GM18861 (cell line): ENCODE data around the gene AGAP1.
"Not testable (repeated sequence)": the region's sequence is repeated elsewhere in the genome, so short reads cannot be mapped to it uniquely, and the experiment has no call there.

ENCODE experiments used
- ATAC-seq: cut with Tn5 transposase; IDR thresholded peaks from one replicate; pipeline ENCODE4 v1.9.1; 2021; ENCODE audit not compliant: unreplicated experiment

AGAP1 gene

DNA sequence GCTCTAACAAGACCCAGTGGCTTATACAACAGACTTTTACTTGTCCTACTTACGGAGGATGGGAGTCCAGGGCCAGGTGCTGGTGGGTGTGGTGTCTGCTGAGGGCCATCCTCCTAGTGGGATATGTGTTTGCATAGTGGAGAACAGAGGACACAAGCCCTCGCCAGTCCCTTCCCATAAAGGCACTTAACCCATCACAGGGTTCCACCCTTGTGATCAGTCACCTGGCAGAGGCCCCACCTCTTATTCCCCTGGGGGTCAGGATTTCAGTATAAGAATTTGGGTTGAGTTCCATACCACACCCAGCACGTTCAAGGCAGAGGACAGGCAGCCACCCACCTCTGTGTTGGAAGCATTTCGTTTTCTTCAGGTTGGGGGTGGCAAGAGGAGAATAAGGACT is 259.0 kb downstream of the AGAP1 start:
- no peak for ATAC-seq

DNA sequence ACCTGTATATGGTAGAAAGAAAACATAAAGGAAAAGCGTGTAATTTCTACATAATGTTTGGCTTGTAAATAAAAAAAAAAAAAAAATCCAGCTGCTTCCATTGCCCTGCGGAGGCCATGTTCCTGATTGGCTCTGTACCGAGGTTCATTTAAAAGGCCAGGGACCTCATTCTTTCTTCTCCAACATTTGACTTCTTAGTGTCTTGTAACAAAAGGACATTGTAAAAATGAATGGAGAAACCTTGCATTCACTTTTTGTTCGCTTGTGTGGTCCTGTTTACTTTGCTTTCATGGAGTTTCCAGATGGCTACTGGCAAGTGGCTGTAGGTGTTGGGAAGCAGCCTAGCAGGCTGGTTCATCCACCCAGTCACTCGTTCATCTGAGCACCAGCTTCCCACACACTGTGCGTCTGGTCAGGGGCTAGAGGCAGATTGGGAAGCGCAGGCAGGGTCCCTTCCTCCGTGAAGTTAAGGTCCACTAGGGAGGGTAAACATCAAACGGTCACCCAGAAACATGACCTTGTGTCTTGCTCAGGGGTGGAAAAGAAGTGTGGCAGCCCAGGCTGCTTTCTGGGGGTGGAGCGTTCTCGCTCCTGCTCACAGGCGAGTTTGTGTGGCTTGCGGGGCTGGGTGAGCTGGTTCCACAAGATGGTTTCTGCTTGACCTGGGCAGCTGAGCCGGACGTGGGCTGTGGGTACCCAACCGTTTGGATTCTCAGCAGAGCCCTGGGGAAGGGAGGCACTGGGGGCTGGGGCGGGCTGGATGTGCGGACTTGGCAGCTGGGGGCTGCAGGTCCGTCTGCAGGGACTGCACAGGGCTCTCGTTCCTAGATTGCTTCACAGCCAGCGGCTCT is 260.7 kb downstream of the AGAP1 start:
- ATAC-seq, result no peak

DNA sequence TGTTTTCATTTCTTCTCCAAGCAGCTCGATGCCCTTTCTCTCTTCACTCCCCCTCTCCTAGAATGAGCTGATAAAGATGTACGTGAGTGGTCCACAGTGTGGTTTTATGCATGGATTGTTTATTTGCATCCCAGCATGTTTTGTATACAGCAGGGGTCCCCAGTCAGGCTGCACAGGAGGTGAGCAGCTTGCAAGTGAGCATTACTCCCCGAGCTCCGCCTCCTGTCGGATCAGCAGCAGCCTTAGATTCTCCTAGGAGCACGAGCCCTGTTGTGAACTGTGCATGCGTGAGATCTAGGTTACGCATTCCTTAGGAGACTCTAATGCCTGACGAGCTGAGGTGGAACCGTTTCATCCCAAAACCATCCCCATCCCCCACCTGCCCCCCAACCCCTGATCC is 262.6 kb downstream of the AGAP1 start:
- no peak for ATAC-seq

DNA sequence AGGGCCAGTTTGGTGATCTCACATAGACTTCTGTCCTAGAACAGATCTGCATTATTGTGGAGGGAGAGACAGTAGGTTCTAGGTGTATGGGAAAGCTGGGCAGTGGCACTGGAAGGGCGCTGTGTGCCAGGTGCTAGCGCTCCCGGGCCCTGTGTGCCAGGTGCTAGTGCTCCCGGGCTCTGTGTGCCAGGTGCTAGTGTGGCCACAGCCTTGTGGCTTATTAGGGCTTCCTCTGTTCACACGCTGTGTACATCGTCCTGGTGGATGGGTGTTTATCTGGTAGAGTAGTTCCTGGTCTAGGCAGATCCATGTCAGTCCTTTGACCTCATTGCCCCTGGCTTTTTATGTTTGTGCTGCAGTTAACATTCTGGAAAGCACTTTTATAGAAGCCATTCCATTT is 263.4 kb downstream of the AGAP1 start:
- ATAC-seq, result no peak

DNA sequence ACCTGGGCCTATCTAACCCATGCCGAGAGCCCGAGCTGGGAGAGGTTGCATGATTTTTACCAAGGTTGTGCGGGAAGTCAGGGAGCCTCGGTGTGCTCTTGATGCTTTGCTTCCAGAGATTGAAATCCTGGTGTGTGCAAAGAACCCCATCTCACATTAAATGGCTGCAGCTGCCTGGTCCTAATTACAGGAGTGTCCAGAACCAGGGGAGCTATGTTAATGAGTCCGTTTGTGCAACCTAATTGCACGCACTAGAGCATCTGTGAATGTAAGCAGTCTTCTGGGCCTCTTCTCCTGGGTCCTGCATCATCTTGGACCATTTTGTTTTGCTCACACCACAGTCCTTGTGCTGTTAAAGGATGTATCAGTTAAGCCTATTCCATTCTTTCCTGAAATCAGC is 263.8 kb downstream of the AGAP1 start:
- no peak for ATAC-seq

DNA sequence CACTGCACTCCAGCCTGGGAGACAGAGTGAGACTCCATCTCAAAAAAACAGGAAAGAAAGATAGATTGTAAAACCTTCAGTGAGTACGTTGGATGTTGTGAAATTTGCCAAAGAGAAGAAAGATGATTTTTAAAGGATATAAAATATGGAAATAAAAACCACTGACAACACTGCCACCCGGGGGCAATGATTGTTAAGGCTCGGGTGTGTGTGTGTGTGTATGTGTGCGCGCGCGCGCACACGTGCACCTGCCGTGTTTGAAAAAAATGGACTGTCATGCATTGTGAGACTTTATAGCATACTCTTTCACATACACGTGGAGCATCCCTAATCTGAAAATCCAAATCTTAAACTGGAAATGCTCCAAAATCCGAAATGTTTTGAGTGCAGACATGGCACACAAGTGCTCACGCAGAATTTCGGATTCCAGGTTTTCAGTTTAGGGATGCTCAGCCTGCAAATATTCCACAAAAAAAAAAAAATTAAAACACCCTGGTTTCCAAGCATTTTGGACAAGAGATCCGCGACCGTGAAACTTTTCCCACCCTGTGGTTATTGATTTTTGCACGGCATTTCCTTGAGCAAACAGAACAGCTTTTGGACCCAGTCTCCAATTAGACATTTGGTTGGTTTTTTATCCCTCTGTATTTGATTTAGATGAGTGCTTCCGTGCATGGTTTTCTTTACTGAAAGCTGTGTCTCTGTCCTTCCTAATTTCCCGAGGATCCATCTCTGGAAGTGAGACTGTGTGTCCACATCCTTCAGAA is 269.2 kb downstream of the AGAP1 start:
- no peak for ATAC-seq

DNA sequence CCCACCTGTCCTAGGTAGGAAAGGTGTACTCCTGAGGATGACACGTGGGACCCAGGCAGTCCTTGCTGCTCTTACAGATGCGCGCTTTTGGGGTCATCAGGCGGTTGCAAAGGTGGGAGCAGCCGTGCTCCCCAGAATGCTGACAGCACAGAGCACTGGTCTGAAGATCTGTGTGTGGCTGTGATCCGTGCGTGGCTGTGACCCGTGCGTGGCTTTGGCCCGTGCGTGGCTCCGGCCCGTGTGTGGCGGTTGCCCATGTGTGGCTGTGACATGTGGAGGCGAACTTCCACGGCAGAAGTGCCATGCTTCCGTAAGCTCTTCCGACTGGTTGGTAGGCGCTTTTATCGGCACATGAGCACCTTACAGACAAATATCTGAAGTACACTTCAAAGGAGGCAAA is 270.0 kb downstream of the AGAP1 start:
- ATAC-seq, result no peak

DNA sequence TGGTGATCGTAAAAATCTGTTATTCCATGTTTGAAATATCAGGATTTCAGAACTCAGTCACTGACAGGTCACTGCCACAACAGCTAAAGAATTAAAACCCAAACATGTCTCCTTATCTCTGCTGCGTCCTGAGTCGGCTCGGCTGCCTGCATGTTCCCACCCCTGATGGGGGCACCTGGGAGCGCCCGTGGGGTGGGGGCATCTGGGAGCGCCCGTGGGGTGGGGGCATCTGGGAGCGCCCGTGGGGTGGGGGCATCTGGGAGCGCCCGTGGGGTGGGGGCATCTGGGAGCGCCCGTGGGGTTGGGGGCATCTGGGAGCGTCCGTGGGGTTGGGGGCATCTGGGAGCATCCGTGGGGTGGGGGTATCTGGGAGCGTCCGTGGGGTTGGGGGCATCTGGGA is 270.6 kb downstream of the AGAP1 start:
- ATAC-seq, result not testable (repeated sequence)

DNA sequence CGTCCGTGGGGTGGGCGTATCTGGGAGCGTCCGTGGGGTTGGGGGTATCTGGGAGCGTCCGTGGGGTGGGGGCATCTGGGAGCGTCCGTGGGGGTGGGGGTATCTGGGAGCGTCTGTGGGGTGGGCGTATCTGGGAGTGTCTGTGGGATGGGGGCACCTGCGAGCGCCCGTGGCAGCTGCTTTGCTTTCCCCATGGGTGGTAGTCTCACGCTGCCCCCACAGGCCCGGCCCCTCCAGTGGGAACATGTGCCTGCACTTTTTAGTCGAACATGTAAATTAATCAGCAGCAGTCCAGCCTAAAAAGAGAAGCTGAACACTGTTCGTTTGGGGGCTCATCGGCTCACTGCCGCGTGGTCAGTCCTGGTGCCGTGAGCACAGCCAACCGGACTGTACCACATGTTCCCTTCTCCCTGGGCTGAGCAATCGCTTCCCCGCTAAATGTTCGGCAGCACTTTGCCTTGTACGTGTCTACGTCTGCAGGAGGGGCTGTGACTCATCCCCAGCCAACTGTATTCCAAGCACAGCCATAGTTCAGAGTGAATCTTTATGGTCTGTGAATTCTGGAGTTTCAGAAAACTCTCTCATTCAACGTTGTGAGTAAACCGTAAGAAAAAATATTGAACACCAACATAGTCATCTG is 271.5 kb downstream of the AGAP1 start:
- ATAC-seq, result no peak

DNA sequence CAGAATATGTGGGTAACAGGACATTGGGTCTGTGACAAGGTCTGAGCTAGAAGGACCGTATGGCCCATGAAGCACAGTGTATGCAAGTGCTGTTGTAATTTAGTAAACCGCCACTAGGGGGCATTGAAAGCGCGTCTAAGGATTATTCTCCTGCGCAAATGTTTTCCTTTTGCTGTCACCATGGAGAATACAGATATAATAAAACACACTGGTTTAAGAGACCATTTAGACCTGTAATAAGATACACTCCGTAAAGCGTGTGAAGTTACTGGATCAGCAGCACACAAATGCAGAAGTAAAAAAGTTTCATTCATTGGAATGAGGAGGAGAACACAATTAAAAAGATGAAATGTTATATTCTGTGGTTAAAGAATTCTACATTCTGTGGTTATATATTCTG is 272.4 kb downstream of the AGAP1 start:
- ATAC-seq, result no peak

DNA sequence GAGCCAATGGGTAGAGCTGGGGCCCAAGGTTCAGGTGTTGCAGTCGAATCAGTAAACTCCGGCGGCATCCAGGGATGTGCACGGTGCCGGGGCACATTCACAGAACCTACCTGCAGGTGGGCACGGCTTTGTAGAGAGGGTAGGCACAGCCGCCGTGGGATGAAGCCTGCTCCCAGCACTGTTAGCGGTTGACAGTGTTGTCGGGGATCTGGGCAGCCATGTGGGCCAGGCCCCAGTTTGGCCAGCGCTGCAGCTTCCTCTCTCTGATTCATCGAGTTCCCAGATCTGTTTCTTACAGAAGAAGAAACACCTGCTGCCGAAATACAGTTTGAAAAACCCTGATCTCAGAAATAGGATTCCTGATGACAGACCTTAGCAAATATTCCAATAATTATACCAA is 274.8 kb downstream of the AGAP1 start:
- no peak for ATAC-seq

DNA sequence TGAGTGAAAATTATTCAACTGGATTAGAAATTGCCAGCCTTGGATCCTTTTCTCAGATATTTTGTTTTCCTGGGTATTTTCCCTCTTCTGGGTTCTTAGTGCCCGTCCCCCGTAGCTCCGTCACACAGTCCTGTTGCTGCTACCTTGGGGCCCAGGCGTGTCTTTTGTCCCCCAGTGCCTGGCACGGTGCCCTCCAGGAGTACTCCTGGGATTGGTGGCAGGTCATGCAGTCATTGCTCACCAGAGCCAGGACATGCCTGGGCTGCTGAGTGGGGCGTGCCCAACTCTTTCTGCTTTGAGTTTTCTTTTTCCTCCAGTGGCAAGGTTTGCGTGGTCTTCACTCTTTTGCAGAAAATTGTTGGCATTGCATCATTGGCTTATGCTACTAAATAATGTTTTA is 275.2 kb downstream of the AGAP1 start:
- no peak for ATAC-seq

DNA sequence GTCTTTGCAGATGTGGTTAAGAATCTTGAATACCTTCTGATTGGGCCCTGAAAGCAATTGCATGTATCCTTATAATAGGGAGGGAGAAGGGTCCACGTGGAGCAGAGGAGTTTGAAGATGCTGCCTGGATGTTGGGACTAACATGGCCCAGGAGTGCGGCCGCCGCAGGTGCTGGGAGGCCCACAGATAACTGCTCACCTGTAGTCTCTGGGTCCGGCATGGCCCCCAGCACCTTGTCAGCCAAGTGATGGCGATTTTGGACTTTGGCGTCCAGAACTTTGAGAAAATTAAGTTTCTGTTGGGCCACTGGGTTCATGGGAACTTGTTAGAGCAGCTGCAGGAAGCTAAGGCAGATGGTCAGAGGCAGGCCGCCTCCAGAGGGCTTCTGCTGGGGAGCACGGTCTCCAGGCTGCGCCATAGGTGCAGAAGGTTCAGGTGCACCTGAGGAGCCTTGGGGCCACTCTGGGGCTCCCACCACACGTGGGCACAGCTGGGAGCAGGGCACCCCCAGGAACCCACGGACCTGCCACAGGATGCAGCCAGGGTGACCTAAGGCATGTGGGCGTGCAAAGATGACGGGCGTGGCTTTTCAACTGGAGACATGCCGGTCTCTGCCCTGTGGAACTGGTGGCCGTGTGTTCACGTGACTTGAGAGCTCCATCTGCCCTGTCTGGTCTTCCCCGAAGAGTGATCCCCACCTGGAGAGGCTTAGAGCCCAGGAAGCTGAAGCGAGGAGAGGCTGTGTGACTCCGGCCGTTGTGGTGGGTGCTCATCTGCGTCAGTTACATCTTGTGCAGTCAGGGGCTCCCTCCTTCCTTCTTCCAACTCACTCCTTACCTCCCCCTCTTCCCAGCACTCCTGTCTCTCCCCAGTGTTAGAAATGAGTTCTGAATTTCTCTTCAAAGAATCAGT is 277.3 kb downstream of the AGAP1 start:
- no peak for ATAC-seq

DNA sequence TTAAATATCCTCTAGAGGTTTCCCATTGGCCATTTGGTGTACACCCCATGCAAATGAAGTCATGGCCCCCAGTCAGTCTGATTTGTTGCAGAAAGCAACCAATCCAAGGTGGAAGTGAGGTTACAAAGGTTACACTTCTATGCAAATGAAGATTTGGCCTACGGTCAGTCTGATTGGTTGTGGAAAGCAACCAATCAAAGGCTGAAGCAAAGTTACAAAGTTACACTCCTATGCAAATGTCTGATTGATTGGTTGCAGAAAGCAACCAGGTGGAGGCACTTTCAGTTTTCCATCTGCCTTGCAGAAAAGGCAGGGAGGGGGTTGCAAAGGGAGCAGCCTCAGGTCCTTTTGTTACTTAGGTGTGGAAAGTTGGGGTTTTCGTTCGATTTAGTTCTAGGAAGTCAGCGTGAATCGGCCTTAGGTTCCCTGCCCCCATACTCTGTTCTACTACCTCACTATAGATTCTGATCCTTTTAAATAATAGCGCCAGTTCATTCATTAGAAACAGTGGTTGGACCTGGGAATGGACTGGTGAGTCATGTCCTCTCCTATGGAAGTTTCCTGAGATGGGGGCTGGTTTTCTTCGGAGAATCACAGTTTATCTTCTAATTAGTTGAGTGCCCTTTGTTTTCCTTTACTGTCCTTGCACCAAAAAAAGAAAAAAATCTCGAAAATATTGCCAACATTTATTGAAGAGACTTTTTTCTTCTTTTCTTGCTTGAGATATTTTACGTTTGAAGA is 279.5 kb downstream of the AGAP1 start:
- no peak for ATAC-seq

DNA sequence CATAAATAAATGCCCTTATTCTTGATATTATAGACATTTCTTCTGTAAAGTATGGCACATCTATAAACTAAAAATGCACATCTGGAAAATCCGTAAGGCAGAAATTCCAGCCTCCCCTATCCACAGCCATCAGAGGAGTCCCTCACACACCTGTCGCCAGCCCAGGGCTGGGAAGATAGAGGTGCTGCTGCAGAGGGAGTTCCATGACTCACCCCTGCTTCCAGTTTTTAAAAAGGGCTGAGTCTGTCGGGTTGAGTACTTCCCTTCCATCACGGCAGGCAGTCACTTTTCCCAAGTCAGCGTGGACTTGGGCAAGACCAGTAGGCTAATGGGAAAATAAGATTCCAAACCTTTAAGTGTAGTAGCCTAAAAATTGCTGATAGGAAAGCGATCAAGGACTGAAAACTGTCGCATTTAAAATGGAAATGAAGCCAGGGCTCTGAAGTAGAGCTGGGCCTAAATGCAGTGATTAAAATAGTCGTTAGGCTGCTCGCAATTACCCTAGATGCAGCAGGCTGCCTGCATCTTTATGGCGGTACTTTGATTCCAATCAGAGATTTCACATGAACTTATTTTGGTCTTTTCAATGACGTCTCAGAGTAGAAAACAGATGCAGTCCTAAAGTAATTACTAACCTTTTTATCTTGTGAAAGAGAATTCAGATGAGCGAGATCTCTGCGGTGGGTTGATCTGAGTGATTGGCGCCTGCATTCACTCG is 280.5 kb downstream of the AGAP1 start:
- ATAC-seq, result no peak

DNA sequence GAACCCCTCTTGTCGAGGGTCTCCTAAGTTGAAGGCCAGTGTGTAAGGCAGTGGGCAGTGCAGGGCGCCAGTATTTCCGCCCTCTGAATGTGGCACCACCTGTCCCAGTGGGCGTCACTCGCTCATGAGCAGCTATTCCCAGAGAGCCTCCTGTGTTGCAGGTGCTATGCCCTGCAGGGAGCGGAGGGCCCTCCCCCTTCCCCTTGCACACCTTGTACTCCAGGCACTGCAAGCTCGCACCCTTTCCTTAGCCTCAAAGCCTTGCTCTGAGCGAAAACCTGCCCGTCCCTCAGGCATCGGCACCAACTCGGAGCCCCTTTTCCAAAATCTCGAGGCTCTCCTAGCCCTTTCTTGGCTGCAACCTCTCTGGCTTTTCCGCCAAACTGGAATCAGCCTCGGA is 282.7 kb downstream of the AGAP1 start:
- ATAC-seq, result no peak

DNA sequence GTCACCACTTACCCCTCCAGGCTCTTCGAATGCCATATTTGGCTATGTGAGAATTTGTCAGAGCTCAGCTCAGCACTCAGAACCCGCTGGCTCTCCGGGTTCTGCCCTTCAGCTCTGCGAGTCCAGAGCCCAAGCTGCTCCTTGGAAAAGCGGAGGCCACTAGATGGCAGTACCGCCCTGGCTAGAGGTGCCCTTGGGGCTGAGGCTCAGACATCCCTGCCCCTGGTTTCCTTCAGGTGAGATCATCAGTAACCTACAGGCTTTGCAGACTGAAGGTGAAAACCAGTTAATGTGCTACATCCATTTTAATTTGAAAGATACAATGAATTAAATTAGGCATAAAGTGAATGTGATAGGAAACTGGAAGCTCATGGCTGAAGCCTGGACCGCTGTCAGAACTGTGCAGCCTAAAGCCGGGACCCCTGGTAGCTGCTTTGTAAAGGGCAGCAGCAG is 285.6 kb downstream of the AGAP1 start:
- ATAC-seq, result no peak

DNA sequence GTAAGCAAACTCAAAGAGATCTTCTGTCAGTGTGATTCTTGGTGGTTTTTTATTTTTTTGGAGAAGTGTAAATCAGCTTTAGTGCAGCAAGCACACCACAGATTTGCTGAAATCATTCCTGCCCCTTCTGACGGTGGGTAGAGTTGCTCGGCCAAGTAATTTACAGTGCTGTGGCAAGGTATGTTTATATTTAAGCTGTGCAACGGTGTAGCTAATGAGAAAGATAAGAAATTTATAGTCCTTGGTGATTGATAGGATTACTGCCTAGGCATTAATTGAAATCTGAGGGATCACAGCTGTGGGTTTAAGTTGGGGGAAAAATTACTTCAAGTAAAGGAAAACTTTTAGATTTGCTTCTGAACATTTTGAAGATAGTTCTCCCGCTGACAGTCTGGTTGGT is 286.6 kb downstream of the AGAP1 start:
- no peak for ATAC-seq

DNA sequence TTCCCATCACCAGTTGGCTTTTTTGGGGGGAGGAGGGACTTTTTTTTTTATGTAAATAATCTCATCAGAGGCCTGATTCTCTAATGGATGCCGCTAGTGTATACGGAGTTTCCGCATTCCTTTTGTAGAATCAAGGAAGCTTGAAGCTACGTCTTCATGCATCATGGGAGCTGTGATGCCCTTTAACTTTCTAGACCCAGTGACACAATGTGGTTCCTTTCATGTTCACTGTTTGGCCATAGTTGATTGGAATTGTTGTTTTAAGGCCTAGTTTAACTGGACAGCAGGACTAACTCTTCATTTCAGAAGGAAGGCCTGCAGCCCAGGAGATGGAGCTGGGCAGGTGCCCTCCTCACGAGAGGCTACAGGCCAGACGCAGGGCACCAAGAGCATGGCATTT is 287.9 kb downstream of the AGAP1 start:
- no peak for ATAC-seq

DNA sequence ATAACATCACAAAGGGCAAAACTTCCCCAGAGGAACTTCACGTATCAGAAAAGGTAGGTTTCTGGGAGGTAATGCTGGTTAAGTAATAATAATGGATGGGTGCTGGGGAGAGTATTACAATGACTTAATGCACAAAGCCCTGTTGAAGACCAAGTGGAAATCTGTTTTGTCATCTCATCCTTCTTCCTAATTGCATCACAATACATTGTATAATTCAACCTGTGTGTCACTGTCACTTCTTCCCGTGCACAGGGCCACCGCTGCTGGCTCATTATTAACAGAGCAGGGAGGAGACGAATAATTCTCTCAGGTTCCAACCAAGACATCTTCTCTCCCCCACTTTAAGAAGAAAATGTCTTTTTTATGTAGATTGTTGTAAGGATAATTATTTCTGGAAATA is 290.9 kb downstream of the AGAP1 start:
- ATAC-seq, result no peak
